ENCODE measurements around the gene WNT7A.

GRCh38 chr3:13824521-13825310 lies 55.2 kb downstream of the WNT7A start:
- TF ChIP-seq CTCF (conservative IDR thresholded peaks at IDR 0.05; ENCODE audit: low read length) (no peak), EZH2phosphoT487 (IDR thresholded peaks at IDR 0.05; ENCODE audit: borderline replicate concordance) (no peak)
